ENCODE data around the gene TSEN15.

Gene TSEN15

GRCh38 chr1:184012187-184012586 is 39.3 kb upstream of the TSEN15 start:
- Mint-ChIP-seq H3K36me3 (ENCODE audit: low read depth) (no peaks in the 10 kb centered on the region), H3K4me1 (peaks cover 7% of the 10 kb centered on the region), H3K4me3 (no peak overlapping the region), H3K27ac (peak overlapping the region in 1 of 3 experiments; percentile 50), H3K27me3 (ENCODE audit: low read depth) (no peaks in the 10 kb centered on the region), H3K9me3 (peaks cover 11% of the 10 kb centered on the region)
- TF ChIP-seq CTCF (IDR thresholded peaks at IDR 0.05; ENCODE audit: unreplicated experiment in 3 of 3), result no peak

- peaks cover 19% of the 10 kb centered on the region for H3K4me1 Mint-ChIP-seq
- peaks cover 11% of the 10 kb centered on the region for H3K9me3 Mint-ChIP-seq
- no peaks in the 10 kb centered on the region for H3K36me3 Mint-ChIP-seq (ENCODE audit: low read depth)
- no peak for TF ChIP-seq CTCF (IDR thresholded peaks at IDR 0.05; ENCODE audit: unreplicated experiment in 3 of 3)
- H3K27ac Mint-ChIP-seq, result peak overlapping the region in 1 of 3 experiments; percentile 11
- no peaks in the 10 kb centered on the region for H3K27me3 Mint-ChIP-seq (ENCODE audit: low read depth)
- H3K4me3 Mint-ChIP-seq, result no peak overlapping the region
Measured at GRCh38 chr1:184014271-184014670, 37.3 kb upstream of the TSEN15 start.

- H3K27ac Mint-ChIP-seq, result peak overlapping the region in 1 of 3 experiments; percentile 68
- peaks cover 38% of the 10 kb centered on the region for H3K4me1 Mint-ChIP-seq
- peaks cover 9% of the 10 kb centered on the region for H3K9me3 Mint-ChIP-seq
- no peaks in the 10 kb centered on the region for H3K36me3 Mint-ChIP-seq (ENCODE audit: low read depth)
- TF ChIP-seq CTCF (IDR thresholded peaks at IDR 0.05; ENCODE audit: unreplicated experiment in 3 of 3), result no peak
- no peak overlapping the region for H3K4me3 Mint-ChIP-seq
- no peaks in the 10 kb centered on the region for H3K27me3 Mint-ChIP-seq (ENCODE audit: low read depth)
Measured at GRCh38 chr1:184016169-184016568, 35.4 kb upstream of the TSEN15 start.

GRCh38 chr1:184017306-184017705 is 34.2 kb upstream of the TSEN15 start:
- Mint-ChIP-seq H3K4me1 (peaks cover 49% of the 10 kb centered on the region), H3K4me3 (no peak overlapping the region), H3K27me3 (ENCODE audit: low read depth) (no peaks in the 10 kb centered on the region), H3K9me3 (peaks cover 6% of the 10 kb centered on the region), H3K36me3 (ENCODE audit: low read depth) (no peaks in the 10 kb centered on the region), H3K27ac (peak overlapping the region in 1 of 3 experiments; percentile 43)
- no peak for TF ChIP-seq CTCF (IDR thresholded peaks at IDR 0.05; ENCODE audit: unreplicated experiment in 3 of 3)

- H3K27me3 Mint-ChIP-seq (ENCODE audit: low read depth), result no peaks in the 10 kb centered on the region
Measured at GRCh38 chr1:184018622-184019021, 32.9 kb upstream of the TSEN15 start.

More at GRCh38 chr1:184018622-184019021, 32.9 kb upstream of the TSEN15 start:
- H3K9me3 Mint-ChIP-seq, result peaks cover 2% of the 10 kb centered on the region
- H3K4me3 Mint-ChIP-seq, result no peak overlapping the region
- H3K36me3 Mint-ChIP-seq (ENCODE audit: low read depth), result no peaks in the 10 kb centered on the region
- TF ChIP-seq CTCF (IDR thresholded peaks at IDR 0.05; ENCODE audit: unreplicated experiment in 3 of 3), result no peak
- H3K4me1 Mint-ChIP-seq, result peaks cover 62% of the 10 kb centered on the region
- peak overlapping the region; percentile 43 to 86 (median 80) for H3K27ac Mint-ChIP-seq

All from nephron (organoid).